CD14-positive monocyte (primary cell): ENCODE results near the gene POLD3. TPM values are rescaled to one million over a fixed set of nuclear protein-coding genes. Genes with fewer than 3 reads are reported as not detected.

Experiments
- DNase-seq, 3 donors: peaks; one replicate each; pipeline ENCODE4 v3.0.0-alpha.2; 2011 to 2022
- H2AFZ ChIP-seq: 2 replicates; pipeline ENCODE4 v1.6.0; 2012; ENCODE audit warnings: mild to moderate bottlenecking, low read depth, low read length, inconsistent platforms; ENCODE audit not compliant: insufficient read depth, poor library complexity, severe bottlenecking
- H3K27ac ChIP-seq, 2 donors: 1 replicate in 1 of 2; 2 replicates in 1 of 2; pipeline ENCODE4 v1.5.1; 2012 to 2013; ENCODE audit warnings: low read length in 2 of 2, control low read depth in 1 of 2, inconsistent platforms in 1 of 2, low read depth in 1 of 2, mild to moderate bottlenecking in 1 of 2
- H3K27me3 ChIP-seq, 2 donors: one replicate each; pipeline versions ENCODE4 v1.6.0 to v1.6.1; 2011 to 2013; ENCODE audit warnings: low read length in 2 of 2; ENCODE audit not compliant: control insufficient read depth in 2 of 2, insufficient read depth in 2 of 2
- H3K36me3 ChIP-seq, 2 donors: replicated peaks in 1 of 2; 1 replicate in 1 of 2; 2 replicates in 1 of 2; pipeline versions ENCODE4 v1.5.1 to v1.6.1; 2012 to 2013; ENCODE audit warnings: low read length in 2 of 2, control low read depth in 1 of 2, inconsistent platforms in 1 of 2, mild to moderate bottlenecking in 1 of 2; ENCODE audit not compliant: insufficient read depth in 2 of 2, control insufficient read depth in 1 of 2
- H3K4me1 ChIP-seq, 2 donors: 1 replicate in 1 of 2; 2 replicates in 1 of 2; pipeline versions ENCODE4 v1.5.1 to v1.6.1; 2012 to 2013; ENCODE audit warnings: low read length in 2 of 2, control low read depth in 1 of 2, inconsistent platforms in 1 of 2, mild to moderate bottlenecking in 1 of 2, moderate library complexity in 1 of 2; ENCODE audit not compliant: insufficient read depth in 2 of 2, control insufficient read depth in 1 of 2
- H3K4me2 ChIP-seq: replicated peaks from 2 replicates; pipeline ENCODE3; 2012; ENCODE audit warnings: low read length, moderate library complexity, mild to moderate bottlenecking; ENCODE audit not compliant: poor library complexity, severe bottlenecking; ENCODE audit errors: extremely low read depth
- H3K4me3 ChIP-seq, 3 experiments: fragments of 200-600 bp in 1 of 3; sonication (generic) in 1 of 3; replicated peaks in 1 of 3; 1 replicate in 2 of 3; 2 replicates in 1 of 3; pipeline ENCODE4 v1.5.1; 2011 to 2013; ENCODE audit warnings: low read length in 3 of 3, mild to moderate bottlenecking in 3 of 3, control low read depth in 2 of 3, low read depth in 2 of 3, inconsistent platforms in 1 of 3, moderate library complexity in 1 of 3
- H3K79me2 ChIP-seq: 2 replicates; pipeline ENCODE4 v1.6.0; 2012; ENCODE audit warnings: mild to moderate bottlenecking, control low read depth, inconsistent platforms, low read length, moderate library complexity; ENCODE audit not compliant: insufficient read depth
- H3K9ac ChIP-seq: 2 replicates; pipeline ENCODE4 v1.6.0; 2017; ENCODE audit warnings: low read length, mild to moderate bottlenecking; ENCODE audit not compliant: insufficient read depth, poor library complexity, severe bottlenecking
- H3K9me3 ChIP-seq, 2 donors: replicated peaks in 1 of 2; 1 replicate in 1 of 2; 2 replicates in 1 of 2; pipeline versions ENCODE4 v1.5.1 to v1.6.1; 2012 to 2013; ENCODE audit warnings: low read length in 2 of 2, control low read depth in 1 of 2; ENCODE audit not compliant: control insufficient read depth in 1 of 2, insufficient read depth in 1 of 2
- H4K20me1 ChIP-seq: 2 replicates; pipeline ENCODE4 v1.6.0; 2012; ENCODE audit warnings: mild to moderate bottlenecking, low read length, control low read depth, moderate library complexity; ENCODE audit not compliant: insufficient read depth
- H3K27ac Mint-ChIP-seq, 7 donors: one replicate each; pipeline ENCODE4 v1.8.0; 2020; ENCODE audit warnings: mild to moderate bottlenecking in 7 of 7, mixed read lengths in 7 of 7, moderate library complexity in 6 of 7, inconsistent platforms in 2 of 7
- H3K27me3 Mint-ChIP-seq, 3 donors: one replicate each; pipeline ENCODE4 v1.8.0; 2021 to 2022; ENCODE audit warnings: low read depth in 3 of 3, mild to moderate bottlenecking in 3 of 3, mixed read lengths in 3 of 3, moderate library complexity in 3 of 3, inconsistent platforms in 1 of 3
- H3K36me3 Mint-ChIP-seq, 2 donors: one replicate each; pipeline ENCODE4 v1.8.0; 2020; ENCODE audit warnings: mixed read lengths in 2 of 2, inconsistent platforms in 1 of 2, mild to moderate bottlenecking in 1 of 2
- H3K4me1 Mint-ChIP-seq: one replicate; pipeline ENCODE4 v1.8.0; 2020; ENCODE audit warnings: mild to moderate bottlenecking, mixed read lengths
- H3K4me3 Mint-ChIP-seq, 2 donors: one replicate each; pipeline ENCODE4 v1.8.0; 2020; ENCODE audit warnings: mild to moderate bottlenecking in 2 of 2, mixed read lengths in 2 of 2, moderate library complexity in 1 of 2
- H3K9me3 Mint-ChIP-seq, 7 donors: one replicate each; pipeline ENCODE4 v1.8.0; 2020 to 2022; ENCODE audit warnings: mixed read lengths in 7 of 7, mild to moderate bottlenecking in 6 of 7, moderate library complexity in 6 of 7, inconsistent platforms in 2 of 7
- CTCF ChIP-seq: fragments of 200-600 bp; IDR thresholded peaks from one replicate; pipeline ENCODE4 v1.8.0; 2022; ENCODE audit warnings: antibody characterized with exemption, mild to moderate bottlenecking
- WGBS: methylation state at CpG from one replicate; pipeline ENCODE4 v1.1.5; 2013; ENCODE audit warnings: missing lambda C conversion rate; ENCODE audit not compliant: insufficient coverage; 5-methylcytosine and 5-hydroxymethylcytosine counted together
- intact Hi-C, 2 donors: fragments of 100-400 bp; cut with micrococcal nuclease; formaldehyde crosslinking; loops; one replicate each; pipeline versions ENCODE4 v1.15.0 to v1.15.1; 2023
- polyA plus RNA-seq, 3 donors: library from polyadenylated mRNA; depleted of rRNA in 1 of 3; unstranded in 2 of 3; stranded (reverse) in 1 of 3; fragments of 300-500 nt in 2 of 3; fragments of >200 nt in 1 of 3; fragmentation: Illumina TruSeq in 2 of 3; gene quantifications; 1 replicate in 2 of 3; 2 replicates in 1 of 3; pipeline ENCODE4 v1.2.3, GENCODE V29; 2012 to 2021

Gene POLD3
- polyA plus RNA-seq, 3 donors = 11.3 to 29.9 (median 26.2) TPM

GRCh38 chr11:74615988-74616387, 23.6 kb downstream of the POLD3 start:
- no peak overlapping the region for H3K9ac ChIP-seq
- H3K79me2 ChIP-seq = peaks cover 12% of the 10 kb centered on the region
- no peak overlapping the region for H3K27ac ChIP-seq
- Mint-ChIP-seq H3K4me1 (no peaks in the 10 kb centered on the region), H3K9me3 (peaks cover 0 to under 1% (median 0%) of the 10 kb centered on the region in 7 donors), H3K27me3 (no peaks in the 10 kb centered on the region), H3K36me3 (peaks cover 46 to 56% of the 10 kb centered on the region in 2 donors), H3K27ac (no peak overlapping the region), H3K4me3 (no peak overlapping the region)
- no peaks in the 10 kb centered on the region for H4K20me1 ChIP-seq
- H3K9me3 ChIP-seq = no peaks in the 10 kb centered on the region
- H3K27me3 ChIP-seq = no peaks in the 10 kb centered on the region
- no peak overlapping the region for H3K4me3 ChIP-seq
- peaks cover 91 to 97% of the 10 kb centered on the region in 2 donors for H3K36me3 ChIP-seq
- intact Hi-C loops = no loop called here
- H3K4me2 ChIP-seq = no peak overlapping the region
- no peak for DNase-seq
- no peak overlapping the region for H2AFZ ChIP-seq
- H3K4me1 ChIP-seq = no peaks in the 10 kb centered on the region
- WGBS = no CpG with 5 or more reads among the region's 3 CpGs
- TF ChIP-seq CTCF = no peak

DNA sequence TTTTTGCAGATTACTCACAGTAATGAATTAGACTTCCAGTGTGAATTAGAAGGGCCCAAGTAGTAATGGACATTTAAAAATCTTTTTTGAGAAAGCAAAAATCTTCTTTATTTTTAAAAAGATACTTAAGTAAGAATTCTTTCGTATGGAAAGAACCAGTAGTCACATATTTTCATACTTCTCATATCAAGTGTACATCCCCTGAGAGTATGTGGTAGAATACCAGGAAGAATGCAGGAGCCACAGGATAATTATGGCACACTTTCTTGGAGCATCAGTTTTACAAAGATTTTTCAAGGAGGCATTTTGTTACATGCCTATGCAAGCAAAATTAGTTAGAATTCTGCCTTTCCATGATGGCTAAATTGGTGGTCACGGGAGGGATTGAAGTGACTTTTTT, 28.1 kb downstream of the POLD3 start:
- no peaks in the 10 kb centered on the region for H4K20me1 ChIP-seq
- Mint-ChIP-seq H3K4me1 (no peaks in the 10 kb centered on the region), H3K27ac (peak overlapping the region in 1 of 7 donors; percentile 36), H3K4me3 (no peak overlapping the region), H3K27me3 (peaks cover 0 to 2% (median 0%) of the 10 kb centered on the region in 3 donors), H3K36me3 (peaks cover 64 to 75% of the 10 kb centered on the region in 2 donors), H3K9me3 (peaks cover 0 to 2% (median 0%) of the 10 kb centered on the region in 7 donors)
- H3K36me3 ChIP-seq = peaks cover 71 to 90% of the 10 kb centered on the region in 2 donors
- H3K4me2 ChIP-seq = no peak overlapping the region
- no peak overlapping the region for H3K27ac ChIP-seq
- no peaks in the 10 kb centered on the region for H3K4me1 ChIP-seq
- intact Hi-C loops = no loop called here
- H3K27me3 ChIP-seq = no peaks in the 10 kb centered on the region
- no peak overlapping the region for H3K4me3 ChIP-seq
- WGBS = 100% methylated on average over 1 of the region's 2 CpGs
- no peak overlapping the region for H2AFZ ChIP-seq
- H3K79me2 ChIP-seq = peaks cover 8% of the 10 kb centered on the region
- no peak for DNase-seq
- H3K9ac ChIP-seq = no peak overlapping the region
- TF ChIP-seq CTCF = no peak
- H3K9me3 ChIP-seq = no peaks in the 10 kb centered on the region
